HG03442 (cell line): ENCODE results near the gene GMCL2.
A peak's percentile ranks its signal among the peaks of the same experiment; 100 is the strongest.
"Not testable (repeated sequence)": the region's sequence is repeated elsewhere in the genome, so short reads cannot be mapped to it uniquely, and the experiment has no call there.

ENCODE experiments used
- ATAC-seq: cut with Tn5 transposase; IDR thresholded peaks from one replicate; pipeline ENCODE4 v1.9.1; 2021; ENCODE audit warnings: mild to moderate bottlenecking, moderate library complexity; ENCODE audit not compliant: unreplicated experiment

GMCL2 gene, protein sequence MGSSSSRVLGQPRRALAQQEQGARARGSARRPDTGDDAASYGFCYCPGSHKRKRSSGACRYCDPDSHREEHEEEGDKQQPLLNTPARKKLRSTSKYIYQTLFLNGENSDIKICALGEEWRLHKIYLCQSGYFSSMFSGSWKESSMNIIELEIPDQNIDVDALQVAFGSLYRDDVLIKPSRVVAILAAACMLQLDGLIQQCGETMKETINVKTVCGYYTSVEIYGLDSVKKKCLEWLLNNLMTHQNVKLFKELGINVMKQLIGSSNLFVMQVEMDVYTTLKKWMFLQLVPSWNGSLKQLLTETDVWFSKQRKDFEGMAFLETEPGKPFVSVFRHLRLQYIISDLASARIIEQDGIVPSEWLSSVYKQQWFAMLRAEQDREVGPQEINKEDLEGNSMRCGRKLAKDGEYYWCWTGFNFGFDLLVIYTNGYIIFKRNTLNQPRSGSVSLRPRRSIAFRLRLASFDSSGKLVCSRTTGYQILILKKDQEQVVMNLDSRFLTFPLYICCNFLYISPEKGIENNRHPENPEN

DNA sequence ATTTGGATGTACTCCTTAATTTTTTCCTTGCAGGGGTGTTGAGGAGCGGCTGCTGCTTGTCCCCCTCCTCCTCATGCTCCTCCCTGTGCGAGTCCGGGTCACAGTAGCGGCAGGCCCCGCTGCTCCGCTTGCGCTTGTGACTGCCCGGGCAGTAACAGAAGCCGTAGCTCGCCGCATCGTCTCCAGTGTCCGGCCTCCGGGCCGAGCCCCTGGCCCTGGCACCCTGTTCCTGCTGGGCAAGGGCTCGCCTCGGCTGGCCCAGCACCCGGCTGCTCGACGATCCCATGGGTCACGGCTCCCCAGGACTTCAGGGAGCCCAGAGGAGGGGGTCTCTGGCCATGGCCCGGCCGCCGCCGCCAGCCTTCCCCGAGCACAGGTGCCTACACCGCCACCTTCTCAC is at the start of gene GMCL2:
GMCL2 (minus strand) TSS at position 358 of the 400 bp plus-strand sequence; CDS start at position 286, 72 bp downstream.
- ATAC-seq, result no peak

DNA sequence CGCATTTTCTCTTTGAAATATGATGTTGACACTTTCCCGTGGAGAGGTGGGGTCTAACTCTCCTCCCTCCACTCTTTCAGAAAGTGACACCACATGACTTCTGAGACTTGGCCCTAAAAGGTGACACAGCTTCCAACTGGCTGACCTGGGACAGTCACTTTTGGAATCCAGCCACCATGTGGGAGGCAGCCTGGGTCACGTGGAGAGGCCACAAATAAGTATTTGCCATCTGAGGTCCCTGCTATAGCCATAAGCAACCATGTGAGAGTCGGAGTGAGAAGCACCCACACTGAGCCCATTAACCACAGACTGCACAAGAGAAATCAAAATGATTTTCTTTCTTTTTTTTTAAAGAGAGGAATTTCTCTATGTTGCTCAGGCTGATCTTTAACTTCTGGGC is 49.5 kb upstream of the GMCL2 start:
- no peak for ATAC-seq

DNA sequence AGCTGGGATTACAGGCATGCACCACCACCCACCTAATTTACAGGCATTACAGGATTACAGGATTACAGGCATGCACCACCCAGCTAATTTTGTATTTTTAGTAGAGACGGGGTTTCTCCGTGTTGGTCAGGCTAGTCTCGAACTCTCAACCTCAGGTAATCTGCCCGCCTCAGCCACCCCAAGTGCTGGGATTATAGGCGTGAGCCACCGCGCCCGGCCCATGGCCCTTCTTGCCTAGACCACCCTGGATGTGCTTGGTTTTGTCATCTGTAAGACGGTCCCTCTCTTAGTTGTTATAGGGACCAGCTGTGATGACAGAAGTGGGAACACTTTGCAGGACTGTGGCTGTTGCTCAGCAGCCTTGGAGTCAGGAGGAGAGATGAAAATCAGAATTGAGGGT is 49.0 kb upstream of the GMCL2 start:
- no peak for ATAC-seq

DNA sequence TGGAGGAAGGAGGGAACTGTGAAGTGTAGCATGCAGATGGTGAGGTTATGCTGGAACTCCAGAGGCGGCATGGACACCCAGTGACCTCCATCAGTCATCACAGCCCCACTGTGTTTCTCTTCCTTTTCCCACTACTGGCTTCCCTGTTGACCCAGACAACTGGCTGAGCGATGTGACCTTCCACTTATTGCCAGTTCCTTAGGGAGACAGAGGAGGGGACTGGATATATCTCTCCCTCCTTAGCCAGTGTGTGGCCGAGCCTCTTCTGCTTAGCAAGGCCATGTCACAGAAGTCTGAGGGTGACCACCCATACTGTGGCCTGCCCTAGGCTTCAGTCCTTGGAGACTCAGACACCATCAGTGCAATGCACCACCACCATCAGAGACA is 48.4 kb upstream of the GMCL2 start:
- ATAC-seq, result no peak

DNA sequence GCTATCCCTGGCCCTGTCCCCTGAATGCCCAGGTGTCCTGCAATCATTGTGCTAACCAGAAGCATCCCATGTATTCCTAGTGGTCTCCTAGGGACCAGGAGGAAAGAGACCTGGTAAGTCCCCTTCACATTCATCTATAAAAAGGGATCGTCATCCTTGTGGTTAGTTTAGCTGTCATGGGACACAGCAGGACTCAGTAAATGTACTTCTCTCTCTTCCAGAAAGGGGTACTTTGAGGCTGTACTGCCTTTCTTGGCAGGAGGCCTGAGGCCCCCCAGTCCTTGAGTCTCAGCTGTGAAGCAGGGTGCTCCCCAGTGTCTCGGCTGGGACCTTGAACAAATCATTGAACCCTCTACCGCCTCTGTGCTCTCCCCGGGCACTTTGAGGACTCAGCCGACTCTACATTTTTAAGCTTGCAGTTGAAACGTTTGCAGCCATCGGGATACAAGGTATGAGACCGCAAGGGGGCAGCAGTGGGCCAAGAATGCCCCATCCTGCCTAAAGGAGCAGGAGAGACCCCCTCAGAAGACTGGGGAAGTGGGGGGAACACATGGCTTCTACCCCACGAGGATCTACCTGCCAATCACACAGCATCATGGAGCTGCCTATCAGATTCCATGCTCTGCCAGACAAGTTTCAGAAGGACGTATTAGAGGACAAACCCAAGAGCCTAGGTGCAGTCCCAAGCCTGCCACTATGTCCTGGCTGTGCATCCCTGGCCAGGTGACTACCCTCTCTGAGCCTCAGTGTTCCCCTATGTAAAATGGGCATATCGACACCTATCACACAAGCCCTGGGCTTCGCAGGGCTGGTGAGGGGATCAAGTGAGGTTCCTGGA is 47.8 kb upstream of the GMCL2 start:
- no peak for ATAC-seq

DNA sequence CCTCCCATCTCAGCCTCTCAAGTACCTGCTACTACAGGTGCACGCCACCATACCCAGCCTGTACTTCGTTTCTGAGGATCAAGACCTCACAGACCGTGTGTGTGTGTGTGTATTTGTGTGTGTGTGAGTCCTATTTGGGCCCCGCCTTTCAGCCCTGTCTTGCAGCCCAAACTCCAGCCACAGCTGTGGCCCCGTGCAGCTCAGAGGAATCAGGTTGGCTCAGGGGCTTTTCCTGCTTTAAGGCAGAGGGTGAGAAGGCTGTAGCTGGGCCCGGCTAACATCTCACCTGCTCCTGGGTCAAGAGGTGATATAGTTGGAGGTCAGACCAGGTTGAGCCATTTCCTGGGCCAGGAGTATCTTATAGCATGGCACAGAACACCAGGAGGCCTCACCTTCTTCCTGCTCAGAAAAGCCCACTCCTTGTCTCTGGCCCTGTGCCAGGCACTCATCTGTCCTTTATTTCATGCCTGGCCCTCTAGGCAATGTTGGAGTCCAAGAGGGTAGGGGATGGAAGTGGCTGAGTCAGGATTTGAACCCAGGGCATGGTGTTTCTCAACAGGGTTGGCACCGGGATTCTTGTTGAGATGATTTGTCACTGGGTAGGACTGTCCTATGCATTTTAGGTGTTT is 47.1 kb upstream of the GMCL2 start:
- no peak for ATAC-seq

DNA sequence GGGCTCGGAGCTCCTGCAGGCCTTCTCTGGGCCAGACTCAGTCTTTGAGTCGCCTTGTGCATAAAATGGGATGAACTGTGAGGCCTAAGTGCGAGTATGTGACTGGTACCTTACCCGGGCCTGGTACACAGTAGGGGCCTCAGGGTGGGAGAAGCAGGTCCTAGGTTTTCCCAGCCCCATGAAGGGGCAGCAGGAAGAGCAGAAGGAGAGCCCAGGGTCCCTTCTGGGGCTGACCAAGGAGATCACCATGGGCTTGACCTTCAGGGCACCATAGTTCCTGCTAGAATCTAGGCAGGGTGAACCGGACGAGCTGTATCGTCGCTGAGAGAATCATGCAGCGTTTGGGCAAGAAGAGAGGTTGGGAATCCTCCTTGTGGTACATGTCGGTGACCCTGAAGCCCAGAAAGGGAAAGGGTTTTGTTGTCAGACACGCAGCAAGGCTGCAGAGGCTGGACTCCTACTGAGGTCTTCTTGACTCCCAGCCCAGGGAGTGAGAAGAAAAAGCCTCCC is 45.8 kb upstream of the GMCL2 start:
- ATAC-seq, result no peak

DNA sequence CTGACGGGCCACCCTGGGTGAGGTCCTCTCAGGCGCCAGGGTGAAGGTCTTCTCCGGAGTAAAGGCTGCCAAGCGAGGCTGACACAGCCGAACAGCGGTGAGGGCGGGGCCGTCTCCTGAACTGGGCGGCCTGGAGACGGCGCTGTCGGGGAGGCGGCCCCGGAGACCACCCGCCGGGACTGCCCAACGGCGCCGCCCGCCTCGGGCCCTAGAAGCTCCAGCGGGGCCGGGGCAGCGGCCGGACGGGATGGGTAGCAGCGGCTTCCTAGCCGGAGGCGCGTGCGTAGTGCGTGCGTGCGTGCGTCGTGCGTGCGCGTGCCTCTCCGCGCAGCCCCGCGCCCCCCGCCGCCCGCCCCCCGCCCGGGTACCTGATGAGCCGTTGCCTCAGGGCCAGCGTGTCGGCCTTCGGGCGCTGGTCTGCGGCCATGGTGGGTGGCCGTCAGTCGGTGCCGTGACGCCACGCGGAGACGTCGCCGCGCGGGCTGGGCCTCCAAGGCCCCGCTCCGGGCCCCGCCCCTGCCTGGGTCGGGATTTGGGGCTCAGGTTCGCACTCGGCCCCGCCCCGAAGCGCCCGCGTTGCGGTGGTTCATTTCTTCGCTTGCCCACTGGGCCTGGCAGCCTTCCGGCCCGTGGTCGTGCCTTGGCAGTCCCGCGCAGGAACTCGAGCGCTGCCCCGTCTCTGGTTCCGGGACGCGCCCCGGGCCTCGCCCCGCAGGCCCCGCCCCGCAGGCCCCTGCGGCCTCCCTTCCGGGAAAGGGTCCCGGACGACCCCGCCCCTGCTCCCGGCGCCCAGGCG is 45.2 kb upstream of the GMCL2 start, which contains the start of gene PHYKPL:
PHYKPL (minus strand) TSS at position 679 of the 796 bp plus-strand sequence; CDS start at position 427, 252 bp downstream.
- peak; percentile 60 for ATAC-seq

DNA sequence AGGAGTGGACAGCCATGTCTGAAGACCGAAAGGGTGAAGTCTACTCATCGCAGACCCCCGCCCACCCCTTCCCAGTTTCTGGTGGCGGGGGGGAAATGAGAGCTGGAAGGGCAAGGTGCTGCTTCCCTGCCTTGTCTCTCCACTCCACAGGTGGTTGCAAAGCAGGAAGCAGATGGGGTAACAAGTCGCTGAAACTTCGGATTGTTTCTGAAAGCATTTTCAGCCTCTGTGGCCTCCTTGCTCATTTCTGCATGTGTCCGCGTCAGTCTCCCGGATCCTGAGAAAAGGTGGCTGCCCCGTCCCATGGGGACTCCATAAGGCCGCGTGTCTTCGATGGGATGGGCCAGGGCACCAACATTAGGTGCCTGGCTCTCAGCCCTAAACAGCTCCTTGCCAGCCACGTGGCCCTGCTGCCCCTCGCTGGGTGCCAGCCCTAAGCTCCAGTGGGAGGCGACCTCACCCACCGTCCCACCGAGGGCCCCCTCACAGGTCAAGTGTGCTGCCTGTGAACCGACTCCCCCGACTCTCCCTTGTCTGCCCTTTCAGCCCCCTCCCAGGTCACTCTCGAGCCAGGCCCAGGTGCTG is 44.5 kb upstream of the GMCL2 start:
- no peak for ATAC-seq

DNA sequence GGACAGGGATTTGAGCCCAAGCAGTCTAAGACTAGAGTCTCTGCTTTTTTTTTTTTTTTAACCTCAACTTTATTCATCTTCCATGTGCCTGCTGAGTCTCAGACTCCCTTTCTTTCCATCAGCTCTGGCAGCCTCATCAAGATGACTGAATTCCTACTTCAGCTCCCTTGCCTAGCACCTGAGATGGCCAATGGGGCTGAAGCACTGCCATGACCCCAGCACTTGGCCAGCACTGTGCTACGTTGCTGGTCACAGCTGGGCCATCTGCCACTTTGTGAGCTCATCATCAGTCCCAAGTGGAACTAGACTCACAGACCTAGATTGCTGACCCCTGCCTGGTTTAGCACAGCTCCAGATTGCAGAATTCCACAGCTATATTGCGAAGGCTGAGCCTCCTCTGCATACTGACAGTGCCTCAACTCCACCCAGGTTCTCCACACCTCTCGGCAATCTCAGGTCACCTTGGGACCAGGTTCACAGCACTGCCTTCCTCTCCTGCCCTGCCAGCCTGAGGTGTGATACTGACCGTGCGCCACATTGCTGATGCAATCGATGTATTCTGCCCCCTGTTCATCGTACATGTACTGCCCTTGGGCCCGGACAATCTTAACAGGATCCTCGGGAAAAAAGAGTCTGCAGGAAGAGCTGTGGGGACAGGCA is 43.8 kb upstream of the GMCL2 start:
- no peak for ATAC-seq

DNA sequence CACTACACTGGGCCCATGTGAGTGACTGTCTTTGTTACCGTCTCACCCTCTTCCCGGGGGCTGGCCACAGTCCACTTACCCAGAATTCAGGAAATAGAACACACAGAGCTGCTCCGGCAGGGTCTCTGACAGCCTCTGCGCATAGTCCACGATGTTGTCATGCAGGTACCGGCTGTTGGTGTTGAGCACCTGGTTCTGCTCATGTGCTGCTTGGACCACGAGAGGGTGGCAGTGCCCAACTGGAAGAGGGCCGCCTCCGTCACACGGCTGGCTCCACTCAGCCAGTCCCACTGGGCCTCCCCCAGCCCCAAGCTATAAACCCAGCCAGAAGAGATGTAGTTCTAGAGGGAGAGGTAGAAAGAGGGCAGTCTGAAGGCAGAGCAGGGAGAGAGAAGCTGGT is 42.7 kb upstream of the GMCL2 start:
- ATAC-seq, result no peak

DNA sequence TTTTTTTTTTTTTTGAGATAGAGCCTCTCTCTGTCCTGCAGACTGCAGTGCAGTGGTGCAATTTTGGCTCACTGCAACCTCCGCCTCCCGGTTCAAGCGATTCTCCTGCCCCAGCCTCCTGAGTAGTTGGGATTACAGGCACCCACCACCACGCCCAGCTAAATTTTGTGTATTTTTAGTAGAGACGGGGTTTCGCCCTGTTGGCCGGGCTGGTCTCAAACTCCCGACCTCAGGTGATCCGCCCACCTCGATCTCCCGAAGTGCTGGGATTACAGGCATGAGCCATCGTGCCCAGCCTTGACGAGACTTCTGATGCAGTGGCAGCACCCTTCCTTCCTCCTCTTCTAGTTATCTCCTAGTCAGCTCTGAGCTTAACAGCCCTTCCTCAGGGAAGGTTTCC is 41.9 kb upstream of the GMCL2 start:
- not testable (repeated sequence) for ATAC-seq

DNA sequence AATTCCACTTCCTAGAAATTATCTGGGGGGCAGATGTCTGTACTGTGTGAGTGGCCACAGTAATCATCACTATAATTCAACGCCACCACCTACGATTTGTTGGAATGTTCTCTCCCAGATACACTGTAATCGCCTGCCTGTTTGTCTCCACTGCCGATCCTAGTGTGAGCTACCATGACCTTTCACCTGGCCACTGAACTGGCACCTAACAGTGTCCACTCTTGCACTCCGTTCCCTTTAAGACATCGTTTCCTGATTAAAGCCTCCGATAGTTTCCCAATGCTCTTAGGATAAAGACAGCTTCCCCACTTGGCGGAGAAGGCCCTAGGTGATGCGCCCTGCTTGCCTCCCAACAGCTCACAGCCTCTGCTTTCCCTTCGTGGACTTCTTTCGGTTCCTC is 41.4 kb upstream of the GMCL2 start:
- no peak for ATAC-seq

DNA sequence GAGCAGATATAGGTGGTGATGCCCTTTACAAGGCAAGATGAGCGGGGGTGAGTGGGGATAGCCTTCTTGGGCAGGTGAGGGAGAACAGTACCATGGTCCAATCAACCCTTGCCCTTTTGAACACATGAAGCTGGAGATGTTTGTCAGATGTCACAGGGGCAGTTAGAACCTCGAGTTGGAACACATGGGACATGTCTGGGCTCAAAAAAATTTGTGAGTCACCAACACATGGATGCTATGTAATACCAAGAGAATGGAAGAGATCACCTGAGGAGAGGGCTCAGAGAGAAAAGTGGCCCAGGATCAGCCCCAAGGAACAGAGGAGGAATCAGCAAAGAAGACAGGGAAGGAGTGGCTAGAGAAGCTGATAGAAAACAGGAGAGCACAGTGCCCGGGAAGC is 40.8 kb upstream of the GMCL2 start:
- ATAC-seq, result no peak

DNA sequence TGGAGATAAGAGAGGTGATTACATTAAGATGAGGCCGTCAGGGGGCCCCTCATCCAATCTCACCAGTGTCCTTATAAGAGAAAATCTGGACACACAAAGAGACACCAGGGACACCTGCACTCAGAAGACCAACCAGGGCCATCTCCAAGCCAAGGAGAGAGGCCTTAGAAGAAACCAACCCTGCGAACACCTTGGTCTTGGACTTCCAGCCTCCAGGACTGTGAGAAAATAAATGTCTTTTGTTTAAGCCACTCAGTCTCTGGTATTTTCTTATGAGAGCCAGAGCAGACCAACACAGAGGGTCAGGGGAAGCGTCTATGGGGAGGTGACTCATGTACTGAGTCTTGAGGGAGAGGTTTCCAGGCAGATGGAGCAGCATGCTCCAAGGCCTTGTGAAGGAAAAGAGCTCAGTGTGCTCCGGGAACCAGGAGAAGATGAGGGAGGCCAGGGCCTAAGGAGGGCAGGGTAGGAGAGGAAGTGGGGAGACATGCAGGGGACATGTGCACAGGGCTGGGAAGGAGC is 40.0 kb upstream of the GMCL2 start:
- no peak for ATAC-seq

DNA sequence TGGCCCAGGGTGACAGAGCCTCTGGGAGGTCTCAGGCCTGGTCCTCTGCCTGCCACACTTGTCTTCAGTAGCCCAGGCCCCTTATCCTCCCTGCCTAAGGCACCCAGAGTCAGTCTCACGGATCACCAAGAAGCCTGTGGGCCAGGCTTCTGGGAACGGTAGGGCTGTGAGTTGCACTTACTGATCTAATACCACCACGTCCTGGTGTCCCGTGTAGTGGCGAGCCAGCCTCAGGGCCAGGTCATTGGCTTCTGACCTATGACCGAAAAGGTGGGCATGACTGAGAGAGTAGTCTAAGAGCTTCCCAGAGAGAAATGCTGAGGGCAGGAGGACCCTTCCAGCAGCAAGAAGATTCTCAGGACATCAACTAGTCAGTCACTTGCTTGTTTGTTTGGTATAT is 38.0 kb upstream of the GMCL2 start:
- no peak for ATAC-seq

DNA sequence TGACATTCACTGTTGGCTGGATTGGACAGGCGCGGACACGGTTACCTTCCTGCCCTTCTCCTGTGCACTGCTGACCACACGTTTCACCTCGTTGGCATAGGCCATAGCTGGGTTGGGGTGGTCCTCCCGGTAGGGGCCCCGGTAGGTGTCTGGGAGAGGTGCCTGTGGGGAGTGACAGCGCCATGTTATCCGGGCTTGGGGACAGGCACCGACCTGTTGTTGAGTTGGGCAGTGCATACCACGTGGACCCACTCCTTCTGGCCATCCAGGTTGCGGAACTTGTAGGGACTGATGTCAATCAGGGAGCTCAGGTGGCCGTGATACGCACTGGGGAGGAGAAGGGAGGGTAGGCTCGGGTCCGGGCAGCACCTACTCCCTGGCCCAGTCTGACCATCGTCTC is 37.2 kb upstream of the GMCL2 start:
- no peak for ATAC-seq

DNA sequence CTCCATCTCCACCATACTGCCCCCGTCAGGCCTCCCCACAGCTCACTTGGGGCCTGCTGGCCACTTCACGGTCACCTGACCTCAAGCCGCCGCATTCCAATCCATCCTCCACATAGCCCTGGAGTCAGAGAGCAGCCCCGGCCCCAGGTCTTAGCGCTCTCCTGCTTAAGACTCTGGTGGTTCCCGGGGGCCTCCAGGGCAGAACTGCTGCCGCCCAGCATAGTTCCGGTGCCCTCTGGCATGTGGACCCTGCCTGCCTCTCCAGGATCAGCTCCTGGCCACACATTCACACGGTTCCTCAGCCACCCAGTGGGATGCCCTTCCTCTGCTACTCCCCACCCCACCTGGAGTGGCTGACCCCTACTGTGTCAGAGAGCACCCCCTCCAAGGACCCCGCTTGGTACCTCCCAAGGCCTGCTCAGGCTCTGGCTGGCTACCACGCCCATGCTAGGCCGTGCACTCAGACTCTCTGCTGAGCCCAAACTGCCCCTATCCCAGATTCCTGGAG is 36.7 kb upstream of the GMCL2 start:
- ATAC-seq, result no peak

DNA sequence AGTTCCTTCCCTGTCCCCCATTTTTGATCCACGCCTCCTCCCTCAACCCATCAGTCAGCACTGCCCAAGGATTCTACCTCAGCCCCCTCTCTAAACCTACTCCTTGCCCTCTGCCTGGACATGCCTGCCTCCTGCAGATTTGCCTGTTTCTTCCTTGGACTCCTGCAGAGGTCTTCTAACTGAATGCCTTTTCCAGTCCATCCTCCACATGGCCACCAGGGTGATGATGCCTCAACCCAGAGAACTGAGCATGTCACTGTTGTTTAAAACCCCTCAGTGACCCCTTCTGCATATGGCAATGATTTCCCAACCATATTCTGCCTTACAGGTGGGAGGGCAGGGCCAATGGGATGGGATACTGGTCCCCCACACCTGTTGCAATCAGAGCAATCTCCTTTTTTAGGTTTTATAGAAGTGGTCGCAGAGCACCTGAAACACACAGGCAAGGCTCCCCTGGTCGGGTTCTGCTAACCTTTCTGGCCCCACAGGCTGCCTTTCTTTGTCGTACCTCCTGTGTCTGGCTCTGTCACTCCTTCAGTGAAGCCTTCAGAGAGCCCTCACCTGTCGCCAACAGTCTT is 36.1 kb upstream of the GMCL2 start:
- ATAC-seq, result no peak
